MM.1S (cell line): ENCODE data around the gene SLC38A3.

ENCODE experiments used
- DNase-seq: peaks from one replicate; pipeline ENCODE4 v3.0.0-alpha.2; 2015
- H2AFZ ChIP-seq: fragments of 300-600 bp; sonication (generic); 2 replicates; pipeline ENCODE4 v1.6.0; 2016; ENCODE audit warnings: antibody characterized with exemption, low read length
- H3F3A ChIP-seq: fragments of 300-600 bp; sonication (generic); 2 replicates; pipeline ENCODE4 v1.6.1; 2016; ENCODE audit warnings: mild to moderate bottlenecking, antibody characterized with exemption, low read length, moderate library complexity, mixed read lengths; ENCODE audit not compliant: insufficient read depth
- H3K27ac ChIP-seq: fragments of 300-600 bp; sonication (generic); 2 replicates; pipeline ENCODE4 v1.5.1; 2016; ENCODE audit warnings: mild to moderate bottlenecking, low read length
- H3K27me3 ChIP-seq: fragments of 300-600 bp; sonication (generic); replicated peaks from 2 replicates; pipeline ENCODE4 v1.6.0; 2016; ENCODE audit warnings: low read length; ENCODE audit not compliant: insufficient read depth
- H3K36me3 ChIP-seq: fragments of 300-600 bp; sonication (generic); replicated peaks from 2 replicates; pipeline ENCODE4 v1.6.1; 2016; ENCODE audit warnings: mild to moderate bottlenecking, low read length, mixed read lengths; ENCODE audit not compliant: insufficient read depth
- H3K4me1 ChIP-seq: fragments of 300-600 bp; sonication (generic); 2 replicates; pipeline ENCODE4 v1.6.1; 2016; ENCODE audit warnings: low read length, mixed read lengths
- H3K4me2 ChIP-seq: fragments of 300-600 bp; sonication (generic); 2 replicates; pipeline ENCODE4 v1.6.0; 2016; ENCODE audit warnings: low read depth, low read length
- H3K4me3 ChIP-seq: fragments of 300-600 bp; sonication (generic); 2 replicates; pipeline ENCODE4 v1.5.1; 2016; ENCODE audit warnings: low read length, mixed read lengths
- H3K79me2 ChIP-seq: fragments of 300-600 bp; sonication (generic); 2 replicates; pipeline ENCODE4 v1.6.1; 2016; ENCODE audit warnings: mixed run types, low read length, mixed read lengths
- H3K9ac ChIP-seq: fragments of 300-600 bp; sonication (generic); 2 replicates; pipeline ENCODE4 v1.6.1; 2016; ENCODE audit warnings: low read length, mixed read lengths
- H3K9me2 ChIP-seq: fragments of 300-600 bp; sonication (generic); replicated peaks from 2 replicates; pipeline ENCODE4 v1.6.1; 2016; ENCODE audit warnings: mild to moderate bottlenecking, low read length, mixed read lengths; ENCODE audit not compliant: insufficient read depth
- H3K9me3 ChIP-seq: fragments of 300-600 bp; sonication (generic); replicated peaks from 2 replicates; pipeline ENCODE4 v1.6.1; 2016; ENCODE audit warnings: mild to moderate bottlenecking, low read length, mixed read lengths; ENCODE audit not compliant: insufficient read depth
- H4K20me1 ChIP-seq: fragments of 300-600 bp; sonication (generic); 2 replicates; pipeline ENCODE4 v1.6.1; 2016; ENCODE audit warnings: mild to moderate bottlenecking, low read length, moderate library complexity, mixed read lengths; ENCODE audit not compliant: insufficient read depth
- EZH2 ChIP-seq: fragments of 300-600 bp; sonication (generic); optimal IDR thresholded peaks from 2 replicates; pipeline ENCODE3; 2017; ENCODE audit warnings: low read depth, mild to moderate bottlenecking, antibody characterized with exemption, low read length, mixed read lengths
- EZH2phosphoT487 ChIP-seq: fragments of 300-600 bp; sonication (generic); IDR thresholded peaks from 2 replicates; pipeline ENCODE4 v1.6.1; 2018; ENCODE audit warnings: antibody characterized with exemption, low read length
- TF ChIP-seq, protein P1 (sequence below): fragments of 300-600 bp; sonication (generic); IDR thresholded peaks from 2 replicates; pipeline ENCODE4 v1.5.1; 2016; ENCODE audit warnings: antibody characterized with exemption, low read length, mixed read lengths

SLC38A3 gene

DNA sequence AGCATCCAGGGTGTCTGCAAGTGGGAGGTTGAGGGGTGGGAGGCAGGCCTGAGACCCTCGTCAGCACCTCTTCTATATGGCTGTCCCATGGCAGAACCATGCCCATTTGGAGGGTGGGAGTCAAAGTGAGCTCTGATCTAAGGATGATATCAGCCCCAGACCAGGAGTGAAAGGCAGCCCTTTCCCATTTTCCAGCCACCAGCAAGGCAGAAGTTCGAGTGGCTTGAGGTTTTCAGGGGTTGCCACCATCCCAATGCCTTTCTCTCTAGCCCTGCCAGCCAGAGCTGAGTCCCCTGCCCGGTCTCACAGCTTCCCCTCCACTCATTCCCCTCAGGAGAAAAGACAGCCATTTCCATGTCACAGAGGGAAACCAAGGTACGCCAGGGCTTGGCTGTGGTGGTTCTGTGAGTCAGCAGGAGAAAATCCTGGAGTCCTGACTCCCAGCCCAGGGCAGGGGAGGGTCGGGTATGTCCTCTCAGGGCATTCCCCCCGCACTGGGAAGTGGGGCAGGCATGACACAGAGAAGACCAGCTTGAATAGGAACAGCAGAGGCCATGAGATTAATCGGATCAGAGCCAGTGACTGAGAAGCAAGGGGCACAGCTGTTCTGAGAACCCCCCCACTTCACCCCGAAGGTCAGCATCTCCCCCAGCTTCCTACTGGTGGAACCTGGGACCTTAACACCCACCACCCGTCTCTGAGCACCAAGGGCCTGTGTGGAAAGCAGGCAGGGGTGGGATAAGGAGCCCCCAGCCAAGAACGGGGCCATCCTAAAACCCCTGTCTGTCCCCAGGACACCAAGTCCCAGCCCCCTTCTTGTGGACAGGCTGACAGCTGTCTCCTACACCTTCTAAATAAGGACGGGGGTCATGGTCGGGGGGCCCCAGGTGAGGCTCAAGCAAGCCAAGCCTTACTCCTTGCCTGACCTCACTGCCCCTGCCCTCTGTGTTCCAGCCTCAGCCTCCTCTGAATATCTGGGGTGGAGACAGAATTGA is 965 bp upstream of the SLC38A3 start:
- Histone ChIP-seq H3K27me3 (peaks cover 87% of the 10 kb centered on the region), H3K9me2 (no peaks in the 10 kb centered on the region), H3K27ac (no peak overlapping the region), H3K4me2 (no peak overlapping the region), H3K9me3 (no peaks in the 10 kb centered on the region), H3K4me1 (no peaks in the 10 kb centered on the region), H3K36me3 (no peaks in the 10 kb centered on the region), H3K4me3 (no peak overlapping the region), H2AFZ (no peak overlapping the region), H3K9ac (no peak overlapping the region), H4K20me1 (no peaks in the 10 kb centered on the region; the same call in 1 of the 2 replicates), H3K79me2 (no peaks in the 10 kb centered on the region), H3F3A (no peaks in the 10 kb centered on the region)
- TF ChIP-seq EZH2phosphoT487 (no peak), EZH2 (no peak)
- TF ChIP-seq, protein P1, sequence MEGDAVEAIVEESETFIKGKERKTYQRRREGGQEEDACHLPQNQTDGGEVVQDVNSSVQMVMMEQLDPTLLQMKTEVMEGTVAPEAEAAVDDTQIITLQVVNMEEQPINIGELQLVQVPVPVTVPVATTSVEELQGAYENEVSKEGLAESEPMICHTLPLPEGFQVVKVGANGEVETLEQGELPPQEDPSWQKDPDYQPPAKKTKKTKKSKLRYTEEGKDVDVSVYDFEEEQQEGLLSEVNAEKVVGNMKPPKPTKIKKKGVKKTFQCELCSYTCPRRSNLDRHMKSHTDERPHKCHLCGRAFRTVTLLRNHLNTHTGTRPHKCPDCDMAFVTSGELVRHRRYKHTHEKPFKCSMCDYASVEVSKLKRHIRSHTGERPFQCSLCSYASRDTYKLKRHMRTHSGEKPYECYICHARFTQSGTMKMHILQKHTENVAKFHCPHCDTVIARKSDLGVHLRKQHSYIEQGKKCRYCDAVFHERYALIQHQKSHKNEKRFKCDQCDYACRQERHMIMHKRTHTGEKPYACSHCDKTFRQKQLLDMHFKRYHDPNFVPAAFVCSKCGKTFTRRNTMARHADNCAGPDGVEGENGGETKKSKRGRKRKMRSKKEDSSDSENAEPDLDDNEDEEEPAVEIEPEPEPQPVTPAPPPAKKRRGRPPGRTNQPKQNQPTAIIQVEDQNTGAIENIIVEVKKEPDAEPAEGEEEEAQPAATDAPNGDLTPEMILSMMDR = no peak
- DNase-seq = no peak

DNA sequence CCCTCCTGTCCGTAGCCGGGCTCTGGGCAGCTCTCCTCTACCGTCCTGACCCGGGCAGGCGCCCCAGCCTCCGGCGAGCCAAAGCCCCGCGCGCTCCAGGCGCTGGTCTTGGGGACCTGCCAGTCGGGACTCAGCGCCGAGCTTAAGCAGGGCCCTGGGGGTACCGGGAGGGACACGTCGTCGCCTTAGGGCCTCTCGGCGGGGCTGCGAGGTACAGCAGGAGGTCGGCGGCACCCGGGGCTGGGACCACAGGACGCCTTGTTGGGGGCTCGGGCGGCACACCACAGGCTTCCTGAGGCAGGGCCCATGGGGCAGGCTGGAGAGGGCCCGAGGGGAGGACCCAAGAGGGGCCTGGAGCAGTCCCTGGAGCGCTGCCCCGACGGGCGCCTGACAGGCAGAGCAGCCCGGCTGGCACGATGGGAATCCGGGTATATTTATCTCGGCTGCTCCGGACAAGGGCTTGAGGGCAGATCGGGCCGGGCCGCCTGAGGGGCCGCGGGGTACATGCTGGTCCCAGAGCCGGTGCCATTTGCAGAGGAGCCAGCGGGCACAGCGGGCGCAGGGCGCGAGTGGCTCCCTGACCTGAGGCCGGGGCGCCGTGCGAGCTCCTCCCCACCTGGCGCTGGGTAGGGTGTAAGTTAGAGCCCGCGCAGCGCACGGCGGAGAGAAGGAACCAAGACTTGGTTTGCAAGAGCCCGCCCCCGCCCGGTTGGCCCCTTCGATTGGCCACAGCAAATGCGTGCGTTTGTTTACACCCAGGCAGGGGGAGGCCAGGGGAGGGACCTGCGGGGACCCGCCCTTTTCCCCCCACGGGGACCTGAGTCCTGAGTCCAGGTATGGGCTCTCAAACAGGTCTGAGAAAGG is 574 bp downstream of the SLC38A3 start:
- no peak overlapping the region for H3K27ac ChIP-seq
- H3K4me2 ChIP-seq = peak overlapping the region; percentile 37; the same call in 1 of the 2 replicates
- H4K20me1 ChIP-seq = no peaks in the 10 kb centered on the region; the same call in 1 of the 2 replicates
- no peaks in the 10 kb centered on the region for H3K9me2 ChIP-seq
- H2AFZ ChIP-seq = no peak overlapping the region
- TF ChIP-seq EZH2 (no peak), EZH2phosphoT487 (no peak)
- TF ChIP-seq, protein P1 = no peak
- no peaks in the 10 kb centered on the region for H3K36me3 ChIP-seq
- no peak overlapping the region for H3K9ac ChIP-seq
- no peaks in the 10 kb centered on the region for H3K4me1 ChIP-seq
- DNase-seq = no peak
- H3K27me3 ChIP-seq = peaks cover 87% of the 10 kb centered on the region
- H3K79me2 ChIP-seq = no peaks in the 10 kb centered on the region
- no peaks in the 10 kb centered on the region for H3K9me3 ChIP-seq
- H3K4me3 ChIP-seq = no peak overlapping the region
- H3F3A ChIP-seq = no peaks in the 10 kb centered on the region

DNA sequence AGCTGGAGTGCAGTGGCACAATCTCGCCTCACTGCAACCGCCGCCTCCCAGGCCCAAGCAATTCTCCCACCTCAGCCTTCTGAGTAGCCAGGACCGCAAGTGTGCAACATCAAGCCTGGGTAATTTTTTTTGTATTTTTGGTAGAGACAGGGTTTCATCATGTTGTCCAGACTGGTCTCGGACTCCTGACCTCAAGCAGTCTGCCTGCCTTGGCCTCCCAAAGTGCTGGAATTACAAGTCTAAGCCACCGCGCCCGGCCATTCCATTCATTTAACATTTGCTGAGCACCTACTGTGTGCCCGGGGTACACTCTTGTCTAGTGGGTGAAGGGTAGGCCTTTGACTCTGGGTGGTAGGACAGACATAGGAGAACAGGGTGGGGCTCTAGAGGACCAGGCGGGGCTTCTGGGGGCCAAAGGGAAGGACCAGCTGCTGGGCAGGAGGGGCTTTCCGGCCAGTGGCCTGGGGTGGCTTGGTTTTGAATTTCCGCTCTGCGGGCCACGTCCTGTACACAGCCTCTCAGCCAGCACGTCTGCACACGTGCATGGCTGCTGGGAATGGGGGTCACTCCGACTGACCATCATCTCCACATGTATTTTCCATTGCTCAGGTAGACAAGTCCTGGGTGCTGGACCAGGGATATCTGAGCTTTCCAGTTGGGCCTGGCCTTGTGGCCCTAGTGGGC is 2.4 kb downstream of the SLC38A3 start:
- Histone ChIP-seq H3K9ac (no peak overlapping the region), H4K20me1 (no peaks in the 10 kb centered on the region; the same call in 1 of the 2 replicates), H3K4me1 (no peaks in the 10 kb centered on the region), H3K27me3 (peaks cover 79% of the 10 kb centered on the region), H3K79me2 (no peaks in the 10 kb centered on the region), H3K4me2 (no peak overlapping the region), H3K9me2 (no peaks in the 10 kb centered on the region), H3K36me3 (no peaks in the 10 kb centered on the region), H2AFZ (no peak overlapping the region), H3F3A (no peaks in the 10 kb centered on the region), H3K4me3 (no peak overlapping the region), H3K27ac (no peak overlapping the region), H3K9me3 (no peaks in the 10 kb centered on the region)
- TF ChIP-seq EZH2 (no peak), EZH2phosphoT487 (no peak)
- TF ChIP-seq, protein P1 = no peak
- DNase-seq = no peak
